HG03139 (cell line): ENCODE measurements around the gene ADAMTS16.

Experiments
- ATAC-seq: cut with Tn5 transposase; IDR thresholded peaks from one replicate; pipeline ENCODE4 v1.9.1; 2021; ENCODE audit not compliant: unreplicated experiment

ADAMTS16 gene

DNA sequence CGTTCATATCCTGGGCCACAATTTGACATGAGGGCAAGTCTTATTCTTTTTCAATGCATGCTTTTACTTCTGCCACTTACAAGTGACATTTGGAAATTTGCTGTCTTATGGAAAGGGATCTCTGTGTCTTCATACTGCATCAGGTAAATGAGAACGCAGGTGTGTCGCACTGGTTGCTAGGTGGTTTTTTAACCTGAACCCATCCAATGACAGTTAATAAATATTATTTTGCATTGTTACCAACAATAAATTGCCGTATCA lies 1.1 kb downstream of the ADAMTS16 start:
- ATAC-seq, result no peak

DNA sequence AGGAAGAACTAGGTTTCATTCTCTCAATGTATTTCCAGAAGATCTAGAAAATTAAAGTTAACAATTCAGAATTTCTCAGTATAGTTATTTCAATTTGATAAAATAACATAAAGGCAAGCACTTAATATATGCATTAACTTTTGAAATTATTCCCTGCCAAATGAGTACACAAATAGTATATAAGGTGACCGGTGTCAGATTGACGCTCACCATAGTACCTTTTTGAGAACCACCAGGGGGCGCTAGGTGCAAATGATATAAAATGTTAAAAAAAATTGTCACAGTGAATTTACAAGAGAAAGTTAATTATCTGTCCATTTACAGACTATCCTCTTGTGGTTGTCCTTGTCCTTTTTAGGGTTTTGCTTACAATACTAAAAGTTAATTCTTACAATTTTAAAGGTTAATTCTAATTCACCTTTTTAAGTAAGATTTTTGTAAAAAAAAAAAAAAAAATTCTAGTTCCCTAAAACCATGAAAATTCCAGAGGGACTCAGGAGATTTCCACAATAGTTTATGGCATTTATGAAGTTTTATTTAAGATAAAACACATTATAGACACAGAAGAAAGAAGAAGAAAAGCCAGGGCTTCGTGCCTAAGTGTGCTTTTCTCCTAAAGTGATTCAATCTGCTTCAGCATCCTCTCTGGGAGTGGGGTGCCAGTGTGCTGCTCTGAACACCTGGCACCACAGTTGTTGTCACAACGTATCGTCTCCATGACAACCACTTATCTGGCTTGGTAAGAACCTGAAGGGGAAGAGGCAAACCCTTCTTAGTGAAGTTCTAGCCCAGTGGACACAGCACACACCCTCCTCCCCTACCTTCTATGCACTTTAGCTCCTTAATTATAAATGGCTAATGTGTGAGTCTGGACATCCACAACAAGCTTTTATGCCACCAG lies 1.7 kb downstream of the ADAMTS16 start:
- ATAC-seq, result no peak

DNA sequence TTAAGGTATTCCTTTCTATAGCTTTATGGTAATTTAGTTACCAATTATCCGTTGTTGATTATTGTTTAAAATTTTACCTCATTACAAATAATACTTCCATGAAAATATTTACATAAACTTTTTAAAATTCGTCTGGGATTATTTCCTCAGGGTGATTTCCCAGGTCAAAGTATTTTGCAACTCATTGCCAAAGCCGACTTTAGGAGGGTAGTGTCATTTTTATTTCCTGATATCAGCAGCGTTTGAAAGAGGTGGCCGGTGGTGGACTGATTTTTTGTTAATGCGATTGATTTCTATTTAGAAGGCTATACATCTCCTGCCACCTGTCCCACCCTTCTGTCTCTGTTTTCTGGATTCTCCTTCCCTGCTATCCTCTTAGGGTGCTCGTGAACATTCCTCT lies 4.3 kb downstream of the ADAMTS16 start:
- no peak for ATAC-seq

DNA sequence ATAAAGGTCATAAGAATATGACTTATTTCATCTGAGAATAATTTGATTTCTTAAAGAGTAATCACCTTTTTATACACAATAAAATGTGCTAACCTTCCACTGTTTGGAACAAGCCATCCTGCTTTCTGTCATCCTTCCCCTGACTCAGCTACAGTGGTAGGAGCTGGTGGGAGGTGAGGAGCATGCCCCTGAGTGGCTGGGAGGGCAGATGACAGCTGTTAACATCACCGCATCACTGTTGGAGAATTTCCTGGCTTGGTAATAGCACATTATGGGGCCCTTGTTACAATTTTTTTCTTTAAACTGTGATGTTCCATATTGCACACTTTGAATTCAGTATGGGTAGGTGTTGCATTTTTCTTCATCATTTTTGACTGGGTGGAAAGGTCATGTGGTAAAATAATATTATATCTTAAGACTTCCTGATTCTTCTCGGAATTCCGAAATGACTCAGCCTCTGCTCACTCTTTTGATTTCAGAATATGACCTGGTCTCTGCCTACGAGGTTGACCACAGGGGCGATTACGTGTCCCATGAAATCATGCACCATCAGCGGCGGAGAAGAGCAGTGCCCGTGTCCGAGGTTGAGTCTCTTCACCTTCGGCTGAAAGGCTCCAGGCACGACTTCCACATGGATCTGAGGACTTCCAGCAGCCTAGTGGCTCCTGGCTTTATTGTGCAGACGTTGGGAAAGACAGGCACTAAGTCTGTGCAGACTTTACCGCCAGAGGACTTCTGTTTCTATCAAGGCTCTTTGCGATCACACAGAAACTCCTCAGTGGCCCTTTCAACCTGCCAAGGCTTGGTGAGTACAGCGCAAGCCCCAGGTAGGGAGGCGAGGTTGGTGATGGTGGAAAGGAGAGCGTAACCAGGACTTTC lies 5.8 kb downstream of the ADAMTS16 start:
- ATAC-seq, result no peak

DNA sequence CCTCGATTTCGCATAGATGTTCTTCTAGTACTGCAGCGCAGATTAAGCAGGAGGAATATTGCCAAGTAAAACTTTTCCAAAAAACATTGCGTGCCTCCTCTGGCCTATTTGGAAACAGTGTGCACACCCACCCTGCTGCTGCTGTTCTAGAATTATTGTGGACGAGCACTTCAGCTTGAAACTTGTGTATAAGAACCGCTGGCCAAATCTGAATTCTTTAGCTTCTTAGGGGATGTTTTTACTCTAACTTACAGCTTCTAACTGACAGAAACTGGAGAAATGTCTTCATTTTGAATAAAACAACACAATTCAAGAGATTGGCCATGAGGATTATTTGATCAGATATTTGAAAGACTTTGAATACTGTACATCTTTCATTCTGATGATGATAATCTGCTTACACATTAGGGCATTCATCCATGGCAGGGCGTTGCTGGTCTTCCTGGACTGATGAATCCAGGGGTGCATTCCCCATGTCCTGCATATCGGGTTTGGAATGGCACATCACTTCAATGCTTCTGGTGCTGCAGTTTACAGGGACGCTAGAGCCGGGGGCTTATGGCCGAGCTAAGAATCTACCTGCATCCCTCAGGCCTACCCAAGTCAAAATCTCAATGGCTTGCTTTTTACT lies 6.5 kb downstream of the ADAMTS16 start:
- ATAC-seq, result no peak

DNA sequence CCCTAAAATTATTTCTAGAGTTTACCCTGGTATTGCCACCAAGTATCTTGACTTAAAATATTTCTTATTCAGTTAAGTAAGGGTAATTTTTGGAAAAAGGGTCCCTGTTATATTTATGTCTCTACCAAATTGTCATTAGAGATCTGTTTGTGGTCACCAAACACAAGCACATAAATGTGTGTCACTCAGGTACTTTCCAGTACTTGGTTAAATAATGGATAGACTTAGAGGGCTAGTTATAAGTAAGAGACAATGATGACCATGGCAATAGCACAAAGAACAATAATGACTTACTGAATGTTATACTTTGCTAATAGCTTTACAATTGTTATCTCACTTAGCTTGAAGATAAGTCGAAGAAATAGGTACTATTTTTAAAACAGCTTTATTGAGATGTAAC lies 9.0 kb downstream of the ADAMTS16 start:
- no peak for ATAC-seq

DNA sequence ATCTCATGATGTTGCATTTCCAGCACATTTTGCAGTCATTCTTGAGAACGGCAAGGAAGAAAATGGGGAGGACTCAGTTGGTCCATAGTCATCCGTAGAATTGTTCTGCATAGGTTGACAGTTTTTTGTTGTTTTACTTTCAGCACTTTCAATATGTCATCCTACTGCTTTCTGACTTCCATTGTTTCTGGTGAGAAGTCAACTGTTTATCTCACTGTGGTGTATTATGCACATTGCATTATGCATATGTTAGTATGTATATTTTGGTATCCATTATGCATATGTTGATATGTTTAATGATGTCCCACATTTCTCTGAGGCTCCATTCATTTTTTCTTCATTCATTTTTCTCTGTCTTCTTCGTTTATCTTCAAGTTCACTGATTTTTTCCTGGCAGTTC lies 10.5 kb downstream of the ADAMTS16 start:
- no peak for ATAC-seq

DNA sequence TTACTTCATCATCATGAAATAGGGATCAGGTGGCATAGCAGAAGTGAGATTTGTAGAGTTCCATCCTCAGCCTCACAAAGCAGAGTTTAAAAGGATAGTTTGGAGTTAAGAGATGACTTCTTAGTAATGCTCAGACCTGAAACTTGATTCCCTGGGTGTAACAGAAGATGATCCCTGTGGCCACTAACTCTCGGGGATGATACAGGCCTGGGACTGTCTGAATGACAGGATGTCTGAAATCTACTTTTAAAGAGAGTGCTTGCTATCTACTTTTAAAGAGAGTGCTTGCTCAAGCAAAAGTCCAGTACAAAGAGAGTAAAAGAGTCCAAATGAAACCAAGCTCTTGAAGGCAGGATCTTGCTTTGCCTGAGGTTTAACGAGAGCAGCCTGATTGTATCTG lies 14.6 kb downstream of the ADAMTS16 start:
- ATAC-seq, result no peak

DNA sequence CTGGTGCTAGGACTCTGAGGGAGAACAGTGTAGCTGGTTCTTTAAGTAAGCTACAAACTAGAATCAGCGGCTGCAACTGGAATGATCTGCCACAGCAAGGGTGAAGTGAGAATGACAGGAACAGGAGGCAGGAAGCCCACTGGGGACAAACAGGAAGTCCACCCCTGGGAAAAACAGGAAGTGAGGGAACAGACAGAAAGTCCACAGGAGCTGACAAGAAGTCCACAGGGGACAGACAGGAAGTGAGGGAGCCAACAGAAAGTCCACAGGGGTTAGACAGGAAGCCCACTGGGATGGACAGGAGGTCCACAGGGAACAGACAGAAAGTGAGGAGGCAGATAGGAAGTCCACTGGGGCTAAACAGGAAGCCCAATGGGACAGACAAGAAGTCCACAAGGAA lies 15.5 kb downstream of the ADAMTS16 start:
- ATAC-seq, result no peak

DNA sequence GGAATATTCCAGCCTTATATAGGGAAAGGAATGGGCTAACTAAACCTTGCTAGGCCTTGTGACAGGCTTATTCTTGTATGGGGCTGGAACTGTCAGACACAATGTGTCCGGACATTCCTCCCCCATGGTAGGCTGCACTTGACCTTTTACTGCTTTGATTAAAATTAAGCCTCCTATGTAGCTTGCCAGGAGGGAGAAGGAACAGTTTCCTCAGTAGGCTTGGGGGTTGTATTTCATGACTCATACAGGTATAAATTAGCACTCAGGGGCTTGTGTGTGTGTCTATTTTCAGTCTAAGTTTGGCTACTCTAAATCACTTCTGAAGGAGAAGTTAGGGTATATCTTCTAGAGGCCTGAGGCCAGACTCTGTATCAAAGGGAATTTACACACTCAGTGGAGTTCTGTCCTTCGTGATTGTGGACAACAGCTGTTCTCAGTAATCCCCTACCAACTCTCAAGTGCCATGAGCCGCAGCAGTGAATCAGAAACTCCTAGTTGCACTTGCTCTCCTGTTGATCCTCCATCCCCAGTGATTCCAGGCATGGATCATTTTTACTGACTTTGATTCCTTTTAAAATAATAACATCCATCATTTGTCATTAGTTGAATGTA lies 16.4 kb downstream of the ADAMTS16 start:
- no peak for ATAC-seq

DNA sequence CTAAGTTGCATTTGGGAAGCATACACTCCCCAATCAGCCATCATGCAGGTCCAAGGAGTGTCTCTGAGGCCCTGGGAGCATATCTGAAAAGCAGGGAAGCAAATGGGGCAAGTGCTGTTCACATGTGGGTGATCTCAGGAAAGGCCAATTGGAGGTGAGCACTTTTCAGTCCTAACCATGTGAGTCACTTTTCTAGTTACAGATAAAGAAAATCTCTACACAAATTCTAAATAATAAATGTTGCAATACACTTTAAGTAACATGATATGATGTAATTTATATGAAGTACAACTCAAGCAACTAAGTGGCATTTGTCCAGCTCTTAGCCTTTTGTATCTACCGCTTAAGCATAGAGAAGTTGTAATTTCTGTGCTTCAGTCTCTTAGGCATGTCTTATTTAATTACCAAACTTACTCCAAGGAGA lies 18.4 kb downstream of the ADAMTS16 start:
- ATAC-seq, result no peak

DNA sequence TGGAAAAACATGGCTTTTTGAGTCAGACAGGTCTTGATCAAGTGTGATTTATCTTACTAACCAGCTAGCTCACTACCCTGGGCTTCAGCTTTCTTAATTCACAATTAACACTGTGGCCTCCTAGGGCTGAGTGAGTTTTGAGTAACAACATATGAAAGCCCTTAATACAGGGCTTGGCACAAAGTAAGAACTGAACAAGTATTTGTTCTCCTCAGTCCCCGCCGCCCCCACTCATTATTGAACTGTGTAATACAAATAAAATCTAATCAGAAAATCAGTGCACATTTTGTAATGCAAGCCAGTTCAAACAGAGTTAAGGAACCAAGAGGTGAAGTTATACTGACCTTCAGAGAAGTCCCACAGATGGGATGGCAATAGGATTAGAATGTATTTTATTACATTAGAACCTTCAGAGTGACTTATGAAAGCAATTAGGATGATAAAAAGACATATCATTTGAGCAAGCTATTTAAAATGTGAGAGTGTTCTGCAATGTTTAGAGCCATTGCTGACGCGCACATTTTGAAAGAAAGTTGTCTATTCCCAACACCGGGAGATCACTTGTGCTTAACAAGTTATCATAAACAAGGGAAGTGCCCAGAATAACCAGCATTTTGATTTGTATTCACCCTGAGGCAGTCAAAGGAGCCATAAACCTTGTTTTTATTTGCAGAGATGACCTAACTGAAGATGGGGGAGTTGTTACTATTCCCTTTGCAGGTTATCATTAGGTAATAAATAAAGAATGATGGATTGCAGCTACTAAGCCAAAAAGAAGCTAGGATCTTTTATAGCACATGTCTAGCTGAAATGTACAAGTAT lies 19.4 kb downstream of the ADAMTS16 start:
- ATAC-seq, result no peak

DNA sequence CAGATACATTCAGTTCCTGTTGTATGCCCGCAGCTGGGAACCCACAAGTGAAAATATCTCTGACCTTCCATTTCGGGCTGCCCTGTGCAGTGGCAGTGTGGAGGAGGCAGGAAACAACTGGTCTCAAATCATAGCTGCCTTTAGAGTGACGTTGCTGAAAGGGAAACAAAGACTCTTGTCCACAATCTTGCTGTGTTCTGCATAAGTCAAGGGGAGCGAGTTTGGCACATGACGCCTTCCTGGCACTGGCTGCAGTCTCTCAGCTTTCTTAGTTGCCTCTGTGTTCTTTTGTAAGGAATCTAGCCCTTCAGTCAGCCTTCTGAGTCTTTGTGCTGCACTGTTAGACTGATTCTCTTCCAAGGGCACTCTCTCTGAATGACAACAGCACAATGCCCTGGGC lies 24.0 kb downstream of the ADAMTS16 start:
- ATAC-seq, result no peak

DNA sequence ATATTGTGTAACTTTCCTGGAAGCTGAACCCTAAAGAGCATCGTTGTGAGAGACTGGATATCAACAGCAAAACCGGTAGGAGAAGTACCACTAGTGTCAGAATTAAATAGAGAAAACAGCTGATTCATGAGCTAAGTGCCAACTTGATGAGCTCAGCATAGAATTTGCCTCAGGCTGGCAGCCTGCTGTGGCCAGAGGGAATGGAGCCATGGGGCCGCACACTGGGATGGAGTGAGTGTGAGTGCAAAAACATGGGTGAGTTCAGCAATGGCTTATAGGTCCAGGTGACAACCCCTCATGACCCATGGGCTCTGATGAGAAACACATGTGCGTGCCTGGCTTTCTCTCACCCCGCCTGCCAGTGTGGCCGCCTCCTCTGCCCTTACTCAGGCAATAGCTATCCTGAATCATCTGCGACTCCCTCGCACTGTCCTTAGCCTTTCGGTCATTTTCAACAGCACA lies 25.4 kb downstream of the ADAMTS16 start:
- no peak for ATAC-seq

DNA sequence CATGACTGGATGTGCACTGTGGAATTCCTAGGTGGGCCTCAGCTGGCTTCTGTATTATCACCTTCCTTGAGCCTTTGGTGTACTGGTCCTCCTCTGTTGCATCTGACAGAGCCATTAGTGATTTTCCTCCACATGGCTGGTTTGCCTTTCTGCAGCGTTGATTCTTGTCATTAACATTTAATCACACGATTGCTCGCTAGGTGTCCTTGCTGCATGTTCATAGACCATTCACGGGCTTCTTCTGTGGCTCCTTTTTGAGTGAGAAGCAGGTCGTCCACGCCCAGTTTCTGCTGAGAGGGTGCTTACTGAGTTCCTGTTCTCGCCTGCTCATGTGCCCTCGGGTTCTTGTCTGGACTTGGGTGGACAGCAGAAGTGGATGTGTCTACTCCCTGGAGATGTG lies 29.3 kb downstream of the ADAMTS16 start:
- ATAC-seq, result no peak

DNA sequence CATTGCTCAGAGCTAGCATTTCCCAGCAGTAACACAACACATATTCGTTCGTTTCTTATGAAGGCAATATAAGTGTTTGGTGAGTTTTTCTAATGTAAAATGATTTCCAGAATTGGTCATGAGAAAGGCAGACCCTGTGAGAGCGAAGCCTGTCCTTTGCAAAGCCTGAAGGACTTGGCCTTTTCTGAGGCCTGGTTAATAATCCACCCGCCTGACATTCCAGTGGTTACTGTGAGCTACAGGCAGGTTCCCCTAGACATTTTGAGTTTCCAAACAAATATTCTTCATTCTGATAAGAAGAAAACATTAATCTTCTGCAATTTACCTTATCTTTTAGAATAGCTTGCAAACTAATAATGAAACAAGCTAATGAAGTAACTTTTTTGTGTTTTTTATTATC lies 38.0 kb downstream of the ADAMTS16 start:
- no peak for ATAC-seq

DNA sequence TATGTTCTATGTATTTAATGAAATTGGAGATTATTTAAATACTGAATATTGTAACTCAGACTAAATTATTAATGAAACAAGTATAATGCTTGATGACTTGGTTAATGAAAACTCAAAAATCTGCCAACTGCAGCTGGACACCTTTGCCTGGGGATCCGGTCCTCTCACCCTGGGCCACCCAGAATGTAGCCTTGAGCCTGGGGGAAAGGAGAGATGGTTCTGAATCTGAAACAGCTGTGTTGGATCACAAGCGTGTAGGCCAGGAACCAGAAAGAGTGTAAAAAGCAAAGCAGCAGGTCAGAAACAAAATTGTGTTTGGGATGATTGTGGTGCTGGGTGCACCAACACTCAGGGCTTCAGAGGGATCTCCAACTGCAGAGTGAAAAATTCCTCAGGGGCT lies 38.5 kb downstream of the ADAMTS16 start:
- ATAC-seq, result no peak

DNA sequence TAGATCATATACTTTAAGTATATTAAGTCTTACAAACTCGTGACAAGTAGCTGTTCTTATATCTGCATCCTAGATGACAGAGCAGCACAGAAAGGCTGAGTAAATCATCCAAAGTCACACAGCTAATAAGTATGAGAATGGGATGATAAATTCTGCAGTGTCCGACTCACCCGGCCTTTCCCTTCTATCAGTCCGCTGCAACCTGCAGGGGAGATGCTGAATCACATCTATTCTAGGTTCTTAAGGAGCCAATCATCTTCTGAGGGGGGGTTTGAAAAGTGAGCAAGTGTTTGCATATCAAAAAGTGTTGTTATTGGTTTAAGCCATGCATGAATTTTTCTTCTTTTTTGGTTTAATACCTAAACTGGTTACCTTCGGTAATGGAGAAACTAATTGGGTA lies 38.9 kb downstream of the ADAMTS16 start:
- ATAC-seq, result no peak

DNA sequence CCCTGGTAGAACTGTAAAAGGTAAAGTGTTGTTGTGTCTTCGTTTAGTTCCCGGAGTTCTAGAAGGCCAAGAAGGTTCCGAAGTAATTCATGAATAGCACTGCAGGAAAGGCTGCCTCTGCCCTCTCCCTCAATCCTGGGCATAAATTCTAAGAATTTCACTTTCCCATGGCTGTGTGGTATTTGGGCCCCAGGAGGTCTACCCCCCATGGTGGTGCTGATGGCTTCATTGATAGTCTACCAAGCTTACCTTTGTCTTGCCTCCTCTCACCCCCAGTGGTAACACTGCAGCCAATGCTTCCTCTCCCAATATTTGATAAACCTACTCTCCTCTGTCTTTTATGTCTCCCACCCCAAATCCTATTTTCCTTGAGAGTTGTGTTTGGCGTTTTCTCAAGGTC lies 39.5 kb downstream of the ADAMTS16 start:
- no peak for ATAC-seq

DNA sequence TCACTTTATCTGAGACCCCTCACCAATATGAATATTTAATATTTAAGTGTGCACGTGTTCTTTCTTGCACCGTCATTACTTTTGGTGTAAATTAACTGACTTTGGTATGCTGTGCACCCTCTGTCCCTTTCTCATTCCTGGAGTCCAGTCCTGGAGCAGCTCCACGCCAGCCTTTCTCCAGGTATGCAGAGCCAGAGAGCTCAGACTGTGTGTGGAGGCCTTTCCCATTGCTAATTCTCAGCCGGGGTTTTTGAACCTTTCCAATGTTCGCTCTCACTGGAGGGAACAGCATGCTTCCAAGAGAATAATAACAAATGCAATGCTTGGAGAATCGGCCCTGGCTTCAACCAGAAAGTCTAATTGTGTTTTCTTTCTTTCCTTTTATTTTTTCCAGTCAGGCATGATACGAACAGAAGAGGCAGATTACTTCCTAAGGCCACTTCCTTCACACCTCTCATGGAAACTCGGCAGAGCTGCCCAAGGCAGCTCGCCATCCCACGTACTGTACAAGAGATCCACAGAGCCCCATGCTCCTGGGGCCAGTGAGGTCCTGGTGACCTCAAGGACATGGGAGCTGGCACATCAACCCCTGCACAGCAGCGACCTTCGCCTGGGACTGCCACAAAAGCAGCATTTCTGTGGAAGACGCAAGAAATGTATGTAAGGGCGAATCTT lies 41.7 kb downstream of the ADAMTS16 start:
- no peak for ATAC-seq
